HTERT RPE-1 (cell line): Measurements from ENCODE around the gene TIMM23.

ENCODE experiments used
- in situ Hi-C: fragments of 300-500 bp; cut with MboI; formaldehyde crosslinking; loops from 4 replicates; pipeline ENCODE4 v1.14.3; 2020; ENCODE audit warnings: low sequenced_read_pairs

TIMM23 gene

GRCh38 chr10:46052057-46052790 is 79.9 kb downstream of the TIMM23 start:
- in situ Hi-C loops: no loop called here

- in situ Hi-C loops: no loop called here
Observed at GRCh38 chr10:46052791-46053375, 80.6 kb downstream of the TIMM23 start.
